CD8-positive, alpha-beta memory T cell (primary cell): ENCODE measurements around the gene FAM53A. TPM values are rescaled to one million over a fixed set of nuclear protein-coding genes. Genes with fewer than 3 reads are reported as not detected.
A peak's percentile ranks its signal among the peaks of the same experiment; 100 is the strongest.

Source experiments
- CTCF ChIA-PET: fragments of 350-600 bp; sonication (Branson Sonifier 250); formaldehyde crosslinking; loops from one replicate; lab custom pipeline; 2021; ENCODE audit warnings: antibody characterized with exemption; lab: Charles Lee
- POLR2A ChIA-PET: fragments of 350-600 bp; sonication (Branson Sonifier 250); formaldehyde crosslinking; loops from one replicate; lab custom pipeline; 2021; ENCODE audit warnings: antibody characterized with exemption; lab: Charles Lee
- DNase-seq, 5 donors: peaks; one replicate each; pipeline versions ENCODE4 v3.0.0 to v3.0.0-alpha.2; 2020 to 2022; ENCODE audit warnings: mixed read lengths in 1 of 5
- H3K27ac ChIP-seq: one replicate; pipeline ENCODE4 v1.7.0; 2013; ENCODE audit warnings: low read depth, mild to moderate bottlenecking, low read length, moderate library complexity
- H3K27me3 ChIP-seq: 2 replicates; pipeline ENCODE4 v1.7.0; 2013; ENCODE audit warnings: low read length, mild to moderate bottlenecking; ENCODE audit not compliant: insufficient read depth, poor library complexity, severe bottlenecking
- H3K36me3 ChIP-seq: 2 replicates; pipeline ENCODE4 v1.7.0; 2013; ENCODE audit warnings: mild to moderate bottlenecking, low read length, moderate library complexity; ENCODE audit not compliant: insufficient read depth
- H3K4me1 ChIP-seq: 2 replicates; pipeline ENCODE4 v1.7.0; 2013; ENCODE audit warnings: mild to moderate bottlenecking, low read length, moderate library complexity; ENCODE audit not compliant: insufficient read depth
- H3K4me3 ChIP-seq: 2 replicates; pipeline ENCODE4 v1.7.0; 2013; ENCODE audit warnings: mild to moderate bottlenecking, low read length
- H3K9me3 ChIP-seq: 2 replicates; pipeline ENCODE4 v1.7.0; 2013; ENCODE audit warnings: mild to moderate bottlenecking, low read length
- H3K27ac Mint-ChIP-seq, 8 donors: one replicate each; pipeline ENCODE4 v1.8.0; 2020 to 2021; ENCODE audit warnings: mixed read lengths in 8 of 8, mild to moderate bottlenecking in 6 of 8, inconsistent platforms in 3 of 8, moderate library complexity in 3 of 8
- H3K27me3 Mint-ChIP-seq, 2 donors: one replicate each; pipeline ENCODE4 v1.8.0; 2020 to 2021; ENCODE audit warnings: mixed read lengths in 2 of 2, mild to moderate bottlenecking in 1 of 2, moderate library complexity in 1 of 2
- H3K36me3 Mint-ChIP-seq, 3 donors: one replicate each; pipeline ENCODE4 v1.8.0; 2020 to 2021; ENCODE audit warnings: mixed read lengths in 3 of 3, inconsistent platforms in 1 of 3, mild to moderate bottlenecking in 1 of 3
- H3K4me1 Mint-ChIP-seq, 3 donors: one replicate each; pipeline ENCODE4 v1.8.0; 2020 to 2021; ENCODE audit warnings: mixed read lengths in 3 of 3, inconsistent platforms in 1 of 3, mild to moderate bottlenecking in 1 of 3
- H3K4me3 Mint-ChIP-seq, 7 donors: one replicate each; pipeline ENCODE4 v1.8.0; 2020 to 2021; ENCODE audit warnings: mixed read lengths in 7 of 7, mild to moderate bottlenecking in 6 of 7, moderate library complexity in 4 of 7, inconsistent platforms in 2 of 7
- H3K9me3 Mint-ChIP-seq, 5 donors: one replicate each; pipeline ENCODE4 v1.8.0; 2020 to 2022; ENCODE audit warnings: mixed read lengths in 5 of 5, mild to moderate bottlenecking in 3 of 5, moderate library complexity in 2 of 5, inconsistent platforms in 1 of 5
- polyA plus RNA-seq: library from polyadenylated mRNA; unstranded; fragments of 300-500 nt; fragmentation: Illumina TruSeq; gene quantifications from one replicate; pipeline ENCODE4 v1.2.3, GENCODE V29; 2021
- total RNA-seq, 2 experiments: library from RNA; stranded (reverse); gene quantifications; one replicate each; pipeline ENCODE4 v1.2.3, GENCODE V29; 2021

The FAM53A gene
- total and polyA plus RNA-seq, 3 experiments from 2014 or later, result 0.82 to 1.9 (median 1.5) TPM

GRCh38 chr4:1623821-1624518 is 60.1 kb downstream of the FAM53A start:
- H3K4me3 ChIP-seq, result no peak overlapping the region
- Mint-ChIP-seq H3K27me3 (no peaks in the 10 kb centered on the region), H3K4me3 (no peak overlapping the region), H3K27ac (no peak overlapping the region), H3K9me3 (no peaks in the 10 kb centered on the region), H3K4me1 (peaks cover 5 to 6% (median 6%) of the 10 kb centered on the region in 3 donors), H3K36me3 (no peaks in the 10 kb centered on the region)
- H3K9me3 ChIP-seq, result no peaks in the 10 kb centered on the region
- no peak for DNase-seq
- H3K27ac ChIP-seq, result no peak overlapping the region
- ChIA-PET POLR2A (no interaction called here), CTCF (no interaction called here)
- H3K36me3 ChIP-seq, result no peaks in the 10 kb centered on the region
- peaks cover 6% of the 10 kb centered on the region for H3K4me1 ChIP-seq
- no peaks in the 10 kb centered on the region for H3K27me3 ChIP-seq

- Mint-ChIP-seq H3K36me3 (no peaks in the 10 kb centered on the region), H3K4me1 (peaks cover 5 to 6% (median 6%) of the 10 kb centered on the region in 3 donors), H3K27ac (no peak overlapping the region), H3K4me3 (no peak overlapping the region), H3K27me3 (no peaks in the 10 kb centered on the region), H3K9me3 (no peaks in the 10 kb centered on the region)
- no peaks in the 10 kb centered on the region for H3K36me3 ChIP-seq
- ChIA-PET CTCF (no interaction called here), POLR2A (no interaction called here)
- H3K4me3 ChIP-seq, result no peak overlapping the region
- H3K27me3 ChIP-seq, result no peaks in the 10 kb centered on the region
- peaks cover 6% of the 10 kb centered on the region for H3K4me1 ChIP-seq
- H3K9me3 ChIP-seq, result no peaks in the 10 kb centered on the region
- no peak for DNase-seq
- no peak overlapping the region for H3K27ac ChIP-seq
Measured at GRCh38 chr4:1623400-1623799, 60.7 kb downstream of the FAM53A start.

- Histone ChIP-seq H3K9me3 (no peaks in the 10 kb centered on the region), H3K4me3 (no peak overlapping the region), H3K4me1 (peaks cover 6% of the 10 kb centered on the region), H3K27me3 (no peaks in the 10 kb centered on the region), H3K27ac (no peak overlapping the region), H3K36me3 (no peaks in the 10 kb centered on the region)
- Mint-ChIP-seq H3K4me3 (no peak overlapping the region), H3K9me3 (no peaks in the 10 kb centered on the region), H3K27me3 (no peaks in the 10 kb centered on the region), H3K27ac (no peak overlapping the region), H3K36me3 (no peaks in the 10 kb centered on the region), H3K4me1 (peaks cover 5 to 6% (median 6%) of the 10 kb centered on the region in 3 donors)
- ChIA-PET CTCF (no interaction called here), POLR2A (no interaction called here)
- no peak for DNase-seq
Measured at GRCh38 chr4:1622956-1623355, 61.2 kb downstream of the FAM53A start.

- H3K36me3 Mint-ChIP-seq, result peaks cover 0 to 6% (median 2%) of the 10 kb centered on the region in 3 donors
- Histone ChIP-seq H3K9me3 (no peaks in the 10 kb centered on the region), H3K4me1 (peaks cover 6% of the 10 kb centered on the region), H3K27me3 (no peaks in the 10 kb centered on the region), H3K27ac (no peak overlapping the region), H3K36me3 (no peaks in the 10 kb centered on the region), H3K4me3 (no peak overlapping the region)
- ChIA-PET CTCF (no interaction called here), POLR2A (no interaction called here)
- peaks cover 0 to 2% (median 0%) of the 10 kb centered on the region in 5 donors for H3K9me3 Mint-ChIP-seq
- H3K4me1 Mint-ChIP-seq, result peaks cover 8 to 11% (median 11%) of the 10 kb centered on the region in 3 donors
- no peak for DNase-seq
- no peaks in the 10 kb centered on the region for H3K27me3 Mint-ChIP-seq
- H3K4me3 Mint-ChIP-seq, result no peak overlapping the region
- H3K27ac Mint-ChIP-seq, result no peak overlapping the region
Measured at GRCh38 chr4:1622238-1622637, 61.9 kb downstream of the FAM53A start.

GRCh38 chr4:1621526-1621925 is 62.6 kb downstream of the FAM53A start:
- no peak overlapping the region for H3K4me3 ChIP-seq
- no peaks in the 10 kb centered on the region for H3K36me3 ChIP-seq
- Mint-ChIP-seq H3K4me3 (no peak overlapping the region), H3K27me3 (no peaks in the 10 kb centered on the region), H3K4me1 (peaks cover 9 to 16% (median 16%) of the 10 kb centered on the region in 3 donors), H3K36me3 (peaks cover 0 to 7% (median 2%) of the 10 kb centered on the region in 3 donors), H3K9me3 (peaks cover 0 to 2% (median 0%) of the 10 kb centered on the region in 5 donors), H3K27ac (no peak overlapping the region)
- H3K27me3 ChIP-seq, result no peaks in the 10 kb centered on the region
- H3K27ac ChIP-seq, result no peak overlapping the region
- CTCF ChIA-PET, result no interaction called here
- POLR2A ChIA-PET, result no interaction called here
- no peaks in the 10 kb centered on the region for H3K9me3 ChIP-seq
- peaks cover 11% of the 10 kb centered on the region for H3K4me1 ChIP-seq
- DNase-seq, result no peak

GRCh38 chr4:1619151-1619672 is 64.9 kb downstream of the FAM53A start:
- peaks cover 0 to 7% (median 2%) of the 10 kb centered on the region in 3 donors for H3K36me3 Mint-ChIP-seq
- ChIA-PET CTCF (interaction anchor here (1.1 to 1.5 kb wide), 2 partner anchors 10 to 14 kb away, joined by 4 to 8 read pairs; no protein-coding TSS in a partner anchor), POLR2A (interaction anchor here (0.8 kb wide), 1 partner anchor 13 kb away, joined by 4 read pairs; no protein-coding TSS in a partner anchor)
- peaks cover 0 to 5% (median 2%) of the 10 kb centered on the region in 5 donors for H3K9me3 Mint-ChIP-seq
- DNase-seq, result no peak
- Histone ChIP-seq H3K27me3 (no peaks in the 10 kb centered on the region), H3K9me3 (no peaks in the 10 kb centered on the region), H3K4me1 (peaks cover 26% of the 10 kb centered on the region), H3K27ac (no peak overlapping the region), H3K4me3 (no peak overlapping the region), H3K36me3 (no peaks in the 10 kb centered on the region)
- H3K4me3 Mint-ChIP-seq, result no peak overlapping the region
- H3K27me3 Mint-ChIP-seq, result peaks cover 0 to 2% of the 10 kb centered on the region in 2 donors
- H3K4me1 Mint-ChIP-seq, result peaks cover 29 to 38% (median 35%) of the 10 kb centered on the region in 3 donors
- peak overlapping the region in 1 of 8 donors; percentile 29 for H3K27ac Mint-ChIP-seq

GRCh38 chr4:1618438-1618837 is 65.7 kb downstream of the FAM53A start:
- Histone ChIP-seq H3K4me1 (peaks cover 26% of the 10 kb centered on the region), H3K36me3 (no peaks in the 10 kb centered on the region), H3K27me3 (no peaks in the 10 kb centered on the region), H3K9me3 (no peaks in the 10 kb centered on the region), H3K4me3 (no peak overlapping the region), H3K27ac (no peak overlapping the region)
- Mint-ChIP-seq H3K4me3 (no peak overlapping the region), H3K36me3 (peaks cover 0 to 7% (median 2%) of the 10 kb centered on the region in 3 donors), H3K9me3 (peaks cover 0 to 5% (median 2%) of the 10 kb centered on the region in 5 donors), H3K27ac (no peak overlapping the region), H3K4me1 (peaks cover 32 to 43% (median 41%) of the 10 kb centered on the region in 3 donors), H3K27me3 (peaks cover 0 to 2% of the 10 kb centered on the region in 2 donors)
- no peak for DNase-seq
- POLR2A ChIA-PET, result no interaction called here
- CTCF ChIA-PET, result interaction anchor here (1.5 kb wide), 1 partner anchor 13 kb away, joined by 8 read pairs; no protein-coding TSS in a partner anchor

- Mint-ChIP-seq H3K4me3 (no peak overlapping the region), H3K4me1 (peaks cover 32 to 45% (median 42%) of the 10 kb centered on the region in 3 donors), H3K27ac (peak overlapping the region in 1 of 8 donors; percentile 74), H3K27me3 (peaks cover 0 to 2% of the 10 kb centered on the region in 2 donors), H3K36me3 (peaks cover 0 to 7% (median 2%) of the 10 kb centered on the region in 3 donors), H3K9me3 (peaks cover 0 to 5% (median 2%) of the 10 kb centered on the region in 5 donors)
- POLR2A ChIA-PET, result no interaction called here
- Histone ChIP-seq H3K4me3 (no peak overlapping the region), H3K9me3 (no peaks in the 10 kb centered on the region), H3K27ac (no peak overlapping the region), H3K27me3 (no peaks in the 10 kb centered on the region), H3K4me1 (peaks cover 26% of the 10 kb centered on the region), H3K36me3 (no peaks in the 10 kb centered on the region)
- DNase-seq, result no peak
- CTCF ChIA-PET, result interaction anchor here (2.2 kb wide), 1 partner anchor 11 kb away, joined by 10 read pairs; no protein-coding TSS in a partner anchor
Measured at GRCh38 chr4:1616557-1616930, 67.6 kb downstream of the FAM53A start.
